Left ventricle myocardium inferior (tissue), 1 donor: ENCODE results near the gene SPTBN5. TPM values are rescaled to one million over a fixed set of nuclear protein-coding genes. Genes with fewer than 3 reads are reported as not detected.

Experiments used
- DNase-seq: peaks from one replicate; pipeline ENCODE4 v3.0.0-alpha.2; 2020
- H3K27ac ChIP-seq: fragments of 200-600 bp; replicated peaks from 2 replicates; pipeline ENCODE4 v1.8.0; 2021
- H3K27me3 ChIP-seq: fragments of 200-600 bp; 2 replicates; pipeline ENCODE4 v1.8.0; 2021; ENCODE audit warnings: low read depth
- H3K36me3 ChIP-seq: fragments of 200-600 bp; 2 replicates; pipeline ENCODE4 v1.8.0; 2021
- H3K4me1 ChIP-seq: fragments of 200-600 bp; 2 replicates; pipeline ENCODE4 v1.8.0; 2021
- H3K4me3 ChIP-seq: fragments of 200-600 bp; 2 replicates; pipeline ENCODE4 v1.8.0; 2021; ENCODE audit warnings: mild to moderate bottlenecking, moderate library complexity
- H3K9me3 ChIP-seq: fragments of 200-600 bp; replicated peaks from 2 replicates; pipeline ENCODE4 v1.8.0; 2021
- CTCF ChIP-seq: fragments of 200-600 bp; IDR thresholded peaks from 2 replicates; pipeline ENCODE4 v1.8.0; 2021; ENCODE audit warnings: antibody characterized with exemption, mild to moderate bottlenecking, borderline replicate concordance
- intact Hi-C: fragments of 100-400 bp; cut with micrococcal nuclease; formaldehyde crosslinking; loops from one replicate; pipeline ENCODE4 v1.11.0; 2022
- microRNA-seq: library from miRNA; unstranded; fragments of <30 nt; microRNA quantifications from one replicate; pipeline ENCODE4 v1.2.0, GENCODE V29; 2020
- total RNA-seq: library from RNA; stranded (reverse); fragmentation: NEBNext Ultra II Directional; extraction: Animal tissue kit (Norgen Biotek cat#: 25700); gene quantifications from one replicate; pipeline ENCODE4 v1.2.1, GENCODE V29; 2021
- donor health status: DM: no; HTN: yes; CAD: no; lungs with severe emphysema.

The SPTBN5 gene
- total RNA-seq, 1 donor from 2014 or later, result 2.7 TPM

GRCh38 chr15:41798607-41799487 is 95.0 kb downstream of the SPTBN5 start:
- H3K4me1 ChIP-seq, result peaks cover 37% of the 10 kb centered on the region

More at GRCh38 chr15:41798607-41799487, 95.0 kb downstream of the SPTBN5 start:
- H3K27ac ChIP-seq, result no peak overlapping the region
- no peaks in the 10 kb centered on the region for H3K27me3 ChIP-seq
- H3K36me3 ChIP-seq, result peaks cover 22% of the 10 kb centered on the region
- intact Hi-C loops, result no loop called here
- H3K4me3 ChIP-seq, result no peak overlapping the region
- no peak for DNase-seq
- no peak for TF ChIP-seq CTCF
- H3K9me3 ChIP-seq, result no peaks in the 10 kb centered on the region

Small RNA genes lying within 50 kb of the gene (microRNA-seq; reads per million reads assigned to microRNA genes)
- not detected for gene MIR4310

Other genes with a start within 250 kb of the SPTBN5 start
- 29.6 TPM for gene MGA, start 233.6 kb downstream of the SPTBN5 start, total RNA-seq
- gene MAPKBP1, start 119.6 kb downstream of the SPTBN5 start, total RNA-seq, result 13.6 TPM
- gene JMJD7, start 66.0 kb downstream of the SPTBN5 start, total RNA-seq, result 12.1 TPM
- 3.8 TPM for gene PLA2G4B, start 55.2 kb downstream of the SPTBN5 start, total RNA-seq
- gene EHD4, start 78.5 kb upstream of the SPTBN5 start, total RNA-seq, result 46.4 TPM
- gene PLA2G4E, start 127.0 kb upstream of the SPTBN5 start, total RNA-seq, result not detected
- gene PLA2G4D, start 200.5 kb upstream of the SPTBN5 start, total RNA-seq, result not detected